Uterus (tissue), 4 donors: Measurements from ENCODE around the gene TRABD2B. TPM values are rescaled to one million over a fixed set of nuclear protein-coding genes. Genes with fewer than 3 reads are reported as not detected.

Source experiments
- DNase-seq, 2 donors: peaks; one replicate each; pipeline ENCODE4 v3.0.0-alpha.2; 2019 to 2020
- H3K27ac ChIP-seq, 2 donors: fragments of 200-600 bp; sonication (generic); 1 replicate in 1 of 2; 2 replicates in 1 of 2; pipeline ENCODE4 v1.5.1; 2016 to 2018
- H3K27me3 ChIP-seq, 2 donors: fragments of 200-600 bp; sonication (generic); one replicate each; pipeline ENCODE4 v1.5.1; 2018 to 2019; ENCODE audit warnings: control low read depth in 1 of 2
- H3K36me3 ChIP-seq, 2 donors: fragments of 200-600 bp; sonication (generic); one replicate each; pipeline ENCODE4 v1.5.1; 2019; ENCODE audit warnings: control low read depth in 1 of 2
- H3K4me1 ChIP-seq, 2 donors: fragments of 200-600 bp; sonication (generic); one replicate each; pipeline ENCODE4 v1.5.1; 2018 to 2019; ENCODE audit warnings: control low read depth in 1 of 2
- H3K4me3 ChIP-seq, 2 donors: fragments of 200-600 bp; sonication (generic); 1 replicate in 1 of 2; 2 replicates in 1 of 2; pipeline ENCODE4 v1.5.1; 2018 to 2019; ENCODE audit warnings: mild to moderate bottlenecking in 1 of 2
- H3K9me3 ChIP-seq, 2 donors: fragments of 200-600 bp; sonication (generic); one replicate each; pipeline ENCODE4 v1.5.1; 2019; ENCODE audit warnings: control low read depth in 1 of 2
- CTCF ChIP-seq, 4 experiments: fragments of 200-600 bp in 2 of 4; fragments of 450-650 bp in 2 of 4; sonication (generic) in 2 of 4; IDR thresholded peaks; one replicate each; pipeline ENCODE4 v1.5.1; 2016 to 2019; ENCODE audit warnings: antibody characterized with exemption in 4 of 4, mild to moderate bottlenecking in 2 of 4, moderate library complexity in 1 of 4
- POLR2A ChIP-seq, 2 donors: fragments of 450-650 bp; IDR thresholded peaks; one replicate each; pipeline ENCODE4 v1.6.1; 2016; ENCODE audit warnings: antibody characterized with exemption in 2 of 2, mild to moderate bottlenecking in 1 of 2, moderate library complexity in 1 of 2
- intact Hi-C: fragments of 100-400 bp; cut with DNase I; formaldehyde crosslinking; loops from one replicate; pipeline ENCODE4 v1.15.1; 2023; ENCODE audit warnings: low total_unique reads
- total RNA-seq, 4 donors: library from RNA; depleted of rRNA in 3 of 4; stranded (reverse); fragments of >200 nt in 3 of 4; gene quantifications; one replicate each; pipeline versions ENCODE4 v1.1.0 to v1.2.4, GENCODE V29; 2014 to 2023
- donor health status: DM: yes; HTN: yes; CAD: no.

TRABD2B gene
- total RNA-seq, result 1 to 10 TPM in 2 of 4 donors, under 1 TPM in 2; under 0.01 to 1.6 (median 1.0) TPM

- peak within 1 kb of the TSS; percentile 32 to 51 for H3K4me3 ChIP-seq
- no peaks in the 10 kb centered on the region for H3K4me1 ChIP-seq
- no peaks in the 10 kb centered on the region for H3K36me3 ChIP-seq
- TF ChIP-seq CTCF (IDR thresholded peaks at IDR 0.05), result peak; percentile 80 to 96 (median 93)
- peak in 1 of 2 donors; percentile 17 for TF ChIP-seq POLR2A (IDR thresholded peaks at IDR 0.05)
- peaks cover 0 to 7% of the 10 kb centered on the region in 2 donors for H3K27me3 ChIP-seq
- DNase-seq, result peak; percentile 60 to 81
- H3K9me3 ChIP-seq, result no peaks in the 10 kb centered on the region
- H3K27ac ChIP-seq, result peak within 1 kb of the TSS; percentile 57 to 74
- intact Hi-C loops, result no loop called here
Measured at GRCh38 chr1:47997289-47998200, at the start of gene TRABD2B. Gene TRABD2B, minus strand, starts transcription at chr1:47997385.

GRCh38 chr1:48044311-48044710 lies 47.1 kb upstream of the TRABD2B start:
- H3K27me3 ChIP-seq, result no peaks in the 10 kb centered on the region
- intact Hi-C loops, result no loop called here
- no peak overlapping the region for H3K27ac ChIP-seq
- H3K4me3 ChIP-seq, result no peak overlapping the region
- no peak for DNase-seq
- H3K9me3 ChIP-seq, result no peaks in the 10 kb centered on the region
- no peaks in the 10 kb centered on the region for H3K4me1 ChIP-seq
- H3K36me3 ChIP-seq, result no peaks in the 10 kb centered on the region
- TF ChIP-seq POLR2A (IDR thresholded peaks at IDR 0.05) (no peak), CTCF (IDR thresholded peaks at IDR 0.05) (no peak)

GRCh38 chr1:48043622-48044021 lies 46.4 kb upstream of the TRABD2B start:
- no peak overlapping the region for H3K27ac ChIP-seq
- no peak for TF ChIP-seq POLR2A (IDR thresholded peaks at IDR 0.05)
- no peak for TF ChIP-seq CTCF (IDR thresholded peaks at IDR 0.05)
- H3K27me3 ChIP-seq, result no peaks in the 10 kb centered on the region
- no peaks in the 10 kb centered on the region for H3K36me3 ChIP-seq
- no peak for DNase-seq
- no peaks in the 10 kb centered on the region for H3K4me1 ChIP-seq
- H3K4me3 ChIP-seq, result no peak overlapping the region
- intact Hi-C loops, result no loop called here
- H3K9me3 ChIP-seq, result no peaks in the 10 kb centered on the region

- H3K36me3 ChIP-seq, result no peaks in the 10 kb centered on the region
- no peak overlapping the region for H3K4me3 ChIP-seq
- H3K27me3 ChIP-seq, result no peaks in the 10 kb centered on the region
- H3K27ac ChIP-seq, result no peak overlapping the region
- H3K9me3 ChIP-seq, result no peaks in the 10 kb centered on the region
- H3K4me1 ChIP-seq, result no peaks in the 10 kb centered on the region
- TF ChIP-seq POLR2A (IDR thresholded peaks at IDR 0.05) (no peak), CTCF (IDR thresholded peaks at IDR 0.05) (no peak)
- intact Hi-C loops, result no loop called here
- no peak for DNase-seq
Measured at GRCh38 chr1:48040154-48040553, 43.0 kb upstream of the TRABD2B start.
